HG02610 (cell line): Measurements from ENCODE around the gene ZNF221.
A peak's percentile ranks its signal among the peaks of the same experiment; 100 is the strongest.

ENCODE experiments used
- ATAC-seq: cut with Tn5 transposase; IDR thresholded peaks from one replicate; pipeline ENCODE4 v1.9.1; 2021; ENCODE audit warnings: mild to moderate bottlenecking, moderate library complexity; ENCODE audit not compliant: unreplicated experiment

ZNF221 gene

GRCh38 chr19:43956827-43957226 lies 5.8 kb downstream of the ZNF221 start:
- ATAC-seq, result no peak

GRCh38 chr19:43957891-43958290 lies 6.9 kb downstream of the ZNF221 start:
- no peak for ATAC-seq

GRCh38 chr19:43960411-43960810 lies 9.4 kb downstream of the ZNF221 start:
- no peak for ATAC-seq

GRCh38 chr19:43966079-43966694 lies 15.2 kb downstream of the ZNF221 start:
- ATAC-seq, result no peak

- no peak for ATAC-seq
These were observed 25.7 kb downstream of the ZNF221 start for GRCh38 chr19:43976732-43977131.

GRCh38 chr19:43983544-43983911 lies 32.5 kb downstream of the ZNF221 start:
- ATAC-seq, result no peak

GRCh38 chr19:43983912-43984686 lies 33.1 kb downstream of the ZNF221 start, which contains the start of gene ZNF155:
TSS of gene ZNF155 (plus strand) at chr19:43984188. CDS start at chr19:43988544, 4,356 bp downstream.
- ATAC-seq, result peak; percentile 75

GRCh38 chr19:43984687-43985000 lies 33.6 kb downstream of the ZNF221 start:
- ATAC-seq, result peak; percentile 25

GRCh38 chr19:43997631-43998290 lies 46.7 kb downstream of the ZNF221 start:
- ATAC-seq, result no peak

- ATAC-seq, result no peak
These were observed 51.2 kb downstream of the ZNF221 start for GRCh38 chr19:44002212-44002565.

- ATAC-seq, result peak; percentile 91
These were observed 51.8 kb downstream of the ZNF221 start, which contains the start of gene ZNF230 for GRCh38 chr19:44002566-44003460. TSS of gene ZNF230 (plus strand) at chr19:44002957. CDS start at chr19:44007079, 4,122 bp downstream.

GRCh38 chr19:44003461-44004009 lies 52.5 kb downstream of the ZNF221 start:
- peak; percentile 12 for ATAC-seq

GRCh38 chr19:44005973-44006372 lies 54.9 kb downstream of the ZNF221 start:
- ATAC-seq, result no peak

GRCh38 chr19:44007473-44007872 lies 56.4 kb downstream of the ZNF221 start:
- ATAC-seq, result no peak

GRCh38 chr19:44010468-44010867 lies 59.4 kb downstream of the ZNF221 start:
- ATAC-seq, result no peak
